ENCODE measurements around the gene LHX4.

LHX4 gene

GRCh38 chr1:180229483-180230415, at the start of gene LHX4:
TSS of gene LHX4 (plus strand) at chr1:180230264. CDS start at chr1:180230530, 266 bp downstream.
- DNase-seq: no peak

GRCh38 chr1:180181048-180181447, 49.0 kb upstream of the LHX4 start:
- no peak for DNase-seq

DNA sequence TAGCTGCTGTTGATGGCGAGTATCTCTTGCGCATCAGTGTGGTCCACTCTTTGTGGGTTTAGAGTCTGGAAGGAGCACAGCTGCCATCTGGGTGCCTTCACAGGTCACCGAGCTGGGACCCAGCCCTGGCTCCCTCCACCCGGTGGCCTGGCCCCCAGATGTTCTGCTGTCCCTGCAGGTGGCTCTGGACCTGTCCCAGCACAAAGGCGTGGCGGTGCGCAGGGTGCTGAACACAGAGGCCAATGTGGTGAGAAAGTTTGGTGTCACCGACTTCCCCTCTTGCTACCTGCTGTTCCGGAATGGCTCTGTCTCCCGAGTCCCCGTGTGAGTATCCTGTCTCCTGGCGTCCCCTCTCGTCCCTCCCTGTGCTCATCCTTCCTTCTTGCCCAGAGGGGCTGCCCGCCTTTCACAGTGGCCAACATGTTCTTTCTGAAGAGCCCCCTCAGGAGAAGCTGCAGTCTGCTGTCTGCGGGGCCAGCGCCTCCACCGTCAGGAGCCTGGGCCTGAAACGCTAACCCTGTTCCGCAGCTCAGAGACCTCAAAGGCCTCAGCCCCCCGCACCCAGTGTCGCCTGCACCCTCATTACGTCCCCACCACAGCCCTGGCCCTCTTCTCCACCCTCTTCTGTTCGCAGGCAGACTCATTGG, 47.9 kb upstream of the LHX4 start:
- DNase-seq: no peak

GRCh38 chr1:180182643-180183311, 47.3 kb upstream of the LHX4 start:
- no peak for DNase-seq

- no peak for DNase-seq
Observed at GRCh38 chr1:180183426-180183825, 46.6 kb upstream of the LHX4 start.

- DNase-seq: no peak
Observed at GRCh38 chr1:180184041-180184440, 46.0 kb upstream of the LHX4 start.

- DNase-seq: no peak
Observed at GRCh38 chr1:180185281-180185680, 44.8 kb upstream of the LHX4 start.

- no peak for DNase-seq
Observed at GRCh38 chr1:180185971-180186645, 44.0 kb upstream of the LHX4 start.

DNA sequence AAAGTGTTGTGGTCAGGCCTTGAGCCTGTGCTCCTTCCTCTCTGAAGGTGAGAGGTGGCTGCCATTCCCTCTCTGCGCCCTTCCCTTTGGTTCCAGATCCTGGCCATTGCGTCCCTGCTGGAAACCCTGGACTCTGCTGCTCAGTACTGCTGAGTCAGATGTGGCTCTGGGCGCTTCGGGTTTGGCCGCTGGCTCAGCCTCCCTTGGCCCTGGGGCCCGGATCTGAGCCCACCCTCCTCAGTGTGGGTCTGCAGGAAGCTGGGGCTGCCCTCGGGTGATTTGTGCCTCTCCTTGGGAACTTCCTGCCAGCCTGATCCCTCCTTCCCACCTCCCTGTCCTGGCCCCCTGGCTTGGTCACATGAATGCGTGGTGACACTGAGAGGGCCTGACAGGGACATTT, 43.2 kb upstream of the LHX4 start:
- no peak for DNase-seq

GRCh38 chr1:180187626-180188025, 42.4 kb upstream of the LHX4 start:
- DNase-seq: no peak

- DNase-seq: peak; percentile 43
Observed at GRCh38 chr1:180188091-180188506, 42.0 kb upstream of the LHX4 start.

- DNase-seq: no peak
Observed at GRCh38 chr1:180188684-180189175, 41.3 kb upstream of the LHX4 start.

DNA sequence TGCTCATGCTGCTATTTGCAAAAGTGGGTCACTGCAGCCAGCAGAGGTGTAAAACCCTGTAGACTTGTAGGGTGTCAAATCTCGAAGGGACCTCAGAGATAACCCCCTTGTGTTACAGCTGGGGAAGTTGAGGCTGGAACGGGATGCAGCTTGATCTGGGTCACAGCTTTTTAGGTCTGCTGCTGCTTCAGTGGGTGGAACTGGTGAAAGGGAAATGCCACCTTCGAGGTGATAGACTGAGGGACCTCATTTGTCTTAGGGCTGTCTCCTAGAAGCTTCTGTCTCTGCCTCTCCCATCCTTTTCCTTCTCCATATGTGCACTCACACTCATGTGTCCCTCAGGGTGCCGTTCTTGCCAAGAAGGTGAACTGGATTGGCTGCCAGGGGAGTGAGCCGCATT, 40.0 kb upstream of the LHX4 start:
- no peak for DNase-seq

- no peak for DNase-seq
Observed at GRCh38 chr1:180192172-180192571, 37.9 kb upstream of the LHX4 start.

- DNase-seq: no peak
Observed at GRCh38 chr1:180193141-180194047, 36.7 kb upstream of the LHX4 start.

DNA sequence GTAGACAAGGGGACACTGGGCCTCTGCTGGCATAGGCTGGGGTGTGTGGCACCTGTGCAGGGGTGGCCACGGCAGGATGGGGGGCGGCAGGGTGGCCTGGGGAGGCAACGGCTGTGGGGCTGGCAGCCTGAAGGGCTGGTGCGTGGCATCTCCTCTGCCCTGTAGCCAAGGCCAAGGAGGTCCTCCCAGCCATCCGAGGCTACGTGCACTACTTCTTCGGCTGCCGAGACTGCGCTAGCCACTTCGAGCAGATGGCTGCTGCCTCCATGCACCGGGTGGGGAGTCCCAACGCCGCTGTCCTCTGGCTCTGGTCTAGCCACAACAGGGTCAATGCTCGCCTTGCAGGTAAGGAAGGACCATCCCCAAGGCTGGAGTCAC, 36.0 kb upstream of the LHX4 start:
- DNase-seq: no peak

GRCh38 chr1:180194546-180195207, 35.4 kb upstream of the LHX4 start:
- no peak for DNase-seq

- DNase-seq: no peak
Observed at GRCh38 chr1:180195401-180195800, 34.7 kb upstream of the LHX4 start.

DNA sequence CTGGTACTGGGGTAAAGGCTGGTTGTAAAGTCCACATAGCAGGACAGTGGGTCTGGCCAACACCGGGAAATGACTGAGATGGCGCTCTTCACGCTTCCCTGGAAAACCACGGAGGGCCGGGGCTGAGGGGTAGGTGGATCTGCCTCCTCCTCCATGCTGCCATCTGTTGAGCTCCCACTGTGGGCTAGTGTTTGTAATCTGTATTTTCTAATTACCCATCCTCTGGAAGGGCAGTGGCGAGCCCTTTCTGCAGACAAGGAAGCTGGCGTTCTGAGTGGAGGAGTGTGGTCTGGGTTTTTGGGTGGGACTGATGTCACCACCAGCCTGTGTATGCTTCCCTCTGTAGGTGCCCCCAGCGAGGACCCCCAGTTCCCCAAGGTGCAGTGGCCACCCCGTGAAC, 34.1 kb upstream of the LHX4 start:
- DNase-seq: no peak

GRCh38 chr1:180196436-180197003, 33.5 kb upstream of the LHX4 start:
- DNase-seq: no peak

GRCh38 chr1:180197231-180197630, 32.8 kb upstream of the LHX4 start:
- no peak for DNase-seq

Data from NCI-H2107 (cell line).